HEK293 (cell line): ENCODE measurements around the gene NKG7.
"Not testable (repeated sequence)": the region's sequence is repeated elsewhere in the genome, so short reads cannot be mapped to it uniquely, and the experiment has no call there.

Source experiments
- CTCF ChIA-PET: fragments of 350-600 bp; formaldehyde crosslinking; extraction: SDS; loops from one replicate; lab custom pipeline; 2021; ENCODE audit warnings: antibody characterized with exemption; lab: Yijun Ruan, JAX
- POLR2A ChIA-PET: fragments of 300-600 bp; formaldehyde crosslinking; extraction: SDS; loops from one replicate; lab custom pipeline; 2020; ENCODE audit warnings: antibody characterized with exemption, inconsistent platforms; lab: Yijun Ruan, JAX
- H3K27ac ChIP-seq: fragments of 200-500 bp; sonication (Bioruptor generic); 2 replicates; pipeline ENCODE4 v1.5.1; 2014; ENCODE audit warnings: low read depth, low read length, control low read depth, inconsistent platforms; ENCODE audit errors: extremely low read depth
- H3K36me3 ChIP-seq, 2 experiments: fragments of 200-500 bp in 1 of 2; sonication (Bioruptor generic) in 1 of 2; 1 replicate in 1 of 2; 2 replicates in 1 of 2; pipeline ENCODE4 v1.5.1; 2014 to 2017; ENCODE audit warnings: inconsistent platforms in 2 of 2, low read length in 2 of 2; ENCODE audit not compliant: control insufficient read depth in 2 of 2, insufficient read depth in 1 of 2
- H3K4me1 ChIP-seq: fragments of 200-500 bp; sonication (Bioruptor generic); 2 replicates; pipeline ENCODE4 v1.5.1; 2014; ENCODE audit warnings: mild to moderate bottlenecking, low read length, inconsistent platforms; ENCODE audit not compliant: control insufficient read depth, insufficient read depth
- H3K4me3 ChIP-seq: 2 replicates; pipeline ENCODE4 v1.5.1; 2011; ENCODE audit warnings: low read depth, mild to moderate bottlenecking, control low read depth, low read length, moderate library complexity
- H3K9me3 ChIP-seq: fragments of 200-500 bp; sonication (Bioruptor generic); 2 replicates; pipeline ENCODE4 v1.5.1; 2014; ENCODE audit warnings: low read depth, low read length, inconsistent platforms; ENCODE audit not compliant: control insufficient read depth, insufficient read depth
- HOXD13 ChIP-seq: sonication (generic); formaldehyde crosslinking; IDR thresholded peaks from 2 replicates; pipeline ENCODE4 v1.8.0; 2022; ENCODE audit warnings: missing genetic modification reagents, borderline replicate concordance
- WT1 ChIP-seq: fragments of 450-650 bp; formaldehyde crosslinking; IDR thresholded peaks from 2 replicates; pipeline ENCODE4 v1.5.1; 2016; ENCODE audit warnings: missing biosample characterization, missing genetic modification characterization
- ZNF114 ChIP-seq: fragments of 450-650 bp; formaldehyde crosslinking; IDR thresholded peaks from 2 replicates; pipeline ENCODE4 v1.5.0; 2017; ENCODE audit warnings: missing biosample characterization, missing genetic modification characterization
- ZNF23 ChIP-seq: fragments of 450-650 bp; formaldehyde crosslinking; IDR thresholded peaks from 2 replicates; pipeline ENCODE4 v1.5.1; 2016; ENCODE audit warnings: missing biosample characterization, missing genetic modification characterization, borderline replicate concordance
- ZNF302 ChIP-seq: fragments of 450-650 bp; formaldehyde crosslinking; IDR thresholded peaks from 2 replicates; pipeline ENCODE4 v1.5.1; 2016; ENCODE audit warnings: missing biosample characterization, missing genetic modification characterization, low read depth
- ZNF341 ChIP-seq: fragments of 450-650 bp; formaldehyde crosslinking; IDR thresholded peaks from 2 replicates; pipeline ENCODE4; 2016; ENCODE audit warnings: low read depth, missing biosample characterization, missing genetic modification characterization
- ZNF37A ChIP-seq: fragments of 450-650 bp; IDR thresholded peaks from 2 replicates; pipeline ENCODE4 v1.5.1; 2018; ENCODE audit warnings: missing biosample characterization, missing genetic modification characterization
- ZNF548 ChIP-seq: fragments of 450-650 bp; formaldehyde crosslinking; IDR thresholded peaks from 2 replicates; pipeline ENCODE4 v1.5.1; 2016; ENCODE audit warnings: missing biosample characterization, missing genetic modification characterization
- ZNF560 ChIP-seq: fragments of 450-650 bp; formaldehyde crosslinking; IDR thresholded peaks from 2 replicates; pipeline ENCODE4 v1.5.1; 2017; ENCODE audit warnings: missing biosample characterization, missing genetic modification characterization, borderline replicate concordance
- ZNF623 ChIP-seq: fragments of 450-650 bp; formaldehyde crosslinking; IDR thresholded peaks from 2 replicates; pipeline ENCODE4 v1.5.1; 2016; ENCODE audit warnings: missing biosample characterization, missing genetic modification characterization
- ZNF654 ChIP-seq: fragments of 450-650 bp; formaldehyde crosslinking; IDR thresholded peaks from 2 replicates; pipeline ENCODE4 v1.5.1; 2016; ENCODE audit warnings: low read depth, missing biosample characterization, missing genetic modification characterization
- ZNF660 ChIP-seq: fragments of 450-650 bp; IDR thresholded peaks from 2 replicates; pipeline ENCODE4 v1.5.1; 2018; ENCODE audit warnings: missing biosample characterization, mild to moderate bottlenecking, missing genetic modification characterization
- ZNF791 ChIP-seq: fragments of 450-650 bp; formaldehyde crosslinking; IDR thresholded peaks from 2 replicates; pipeline ENCODE4 v1.5.1; 2016; ENCODE audit warnings: missing biosample characterization, missing genetic modification characterization
- TF ChIP-seq, protein P1 (sequence below): fragments of 450-650 bp; formaldehyde crosslinking; IDR thresholded peaks from 2 replicates; pipeline ENCODE4 v1.5.1; 2016; ENCODE audit warnings: missing biosample characterization, missing genetic modification characterization

NKG7 gene

DNA sequence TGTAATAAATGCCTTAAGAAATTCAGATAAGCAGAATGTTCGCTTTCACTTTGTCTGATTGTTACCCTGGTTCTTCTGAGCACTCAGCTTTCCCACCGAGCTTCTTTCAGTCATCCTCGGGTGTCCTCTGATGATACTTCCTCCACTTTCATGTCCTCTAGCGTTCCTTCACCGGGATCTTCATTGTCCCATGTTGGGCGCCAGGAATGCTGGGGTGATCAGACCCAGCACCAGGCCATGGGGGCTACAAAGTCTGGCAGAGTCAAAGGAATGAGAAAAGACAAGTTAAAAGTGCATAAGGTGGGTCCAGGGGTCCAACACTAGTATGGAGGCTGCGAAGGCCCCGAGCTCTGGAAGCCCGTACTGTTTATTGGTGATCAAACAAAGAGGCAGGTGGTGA lies 29.7 kb upstream of the NKG7 start:
- TF ChIP-seq ZNF114 (tag by site-specific recombination) (no peak), ZNF37A (tag by site-specific recombination) (no peak), ZNF302 (tag by site-specific recombination) (no peak), ZNF560 (tag by site-specific recombination) (no peak), WT1 (no peak)
- H3K27ac ChIP-seq: no peak overlapping the region
- no peaks in the 10 kb centered on the region for H3K4me1 ChIP-seq
- no peak overlapping the region for H3K4me3 ChIP-seq
- ChIA-PET POLR2A (interaction anchor here (1.2 kb wide), 1 partner anchor 63 kb away, joined by 3 read pairs; no protein-coding TSS in a partner anchor), CTCF (interaction anchor here (1.1 kb wide), 1 partner anchor 255 kb away, joined by 3 read pairs; no protein-coding TSS in a partner anchor)
- no peaks in the 10 kb centered on the region for H3K9me3 ChIP-seq
- no peaks in the 10 kb centered on the region for H3K36me3 ChIP-seq

DNA sequence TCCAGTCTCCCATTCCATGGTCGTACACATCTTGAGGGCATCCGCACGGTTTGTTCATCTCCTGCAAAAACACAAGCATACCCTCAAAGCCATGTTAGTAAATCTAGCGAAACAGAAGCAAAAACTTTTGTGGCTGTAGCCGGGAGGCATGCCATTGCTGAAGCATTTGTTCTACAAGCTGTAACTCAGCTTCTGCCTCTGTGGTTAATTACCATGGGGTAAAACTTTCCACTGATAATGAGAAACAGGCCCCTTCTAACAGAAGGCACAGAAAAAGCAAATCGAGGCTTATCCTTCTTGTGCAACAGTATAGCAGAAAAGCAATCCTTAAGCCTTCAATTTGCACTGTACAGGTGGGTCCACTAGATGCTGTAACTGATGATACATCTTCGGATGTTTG lies 27.5 kb upstream of the NKG7 start:
- POLR2A ChIA-PET, H3K27ac ChIP-seq, H3K9me3 ChIP-seq, H3K4me1 ChIP-seq, H3K4me3 ChIP-seq, H3K36me3 ChIP-seq: not testable (repeated sequence)
- CTCF ChIA-PET: interaction anchor here (0.7 to 2.7 kb wide), 6 partner anchors 38 to 378 kb away, joined by 3 to 8 read pairs (median 4); no protein-coding TSS in a partner anchor

DNA sequence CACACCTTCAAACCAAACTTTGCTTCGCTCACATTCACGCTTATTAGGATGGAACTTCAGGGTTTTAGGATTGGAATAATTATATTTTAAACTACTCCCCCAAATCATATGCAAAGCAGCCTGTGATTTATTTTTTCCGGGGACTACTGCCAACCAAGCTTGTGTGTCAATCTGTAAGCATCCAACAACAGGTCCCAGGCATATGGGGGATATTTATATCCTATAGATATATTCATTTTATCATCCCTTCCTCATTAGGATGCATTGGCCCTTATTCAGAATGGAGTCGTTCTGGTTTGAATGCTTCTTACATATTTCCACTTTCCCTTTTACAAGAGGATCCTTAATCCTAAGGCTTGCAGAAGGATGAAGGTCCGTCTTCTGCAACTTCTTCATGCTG lies 26.8 kb upstream of the NKG7 start:
- ChIA-PET CTCF (interaction anchor here (0.6 to 2.9 kb wide), 14 partner anchors 9 to 378 kb away, joined by 3 to 15 read pairs (median 4); no protein-coding TSS in a partner anchor), POLR2A (interaction anchor here (0.6 kb wide), 1 partner anchor 60 kb away, joined by 3 read pairs; no protein-coding TSS in a partner anchor)
- Histone ChIP-seq H3K9me3 (no peaks in the 10 kb centered on the region), H3K4me3 (no peak overlapping the region), H3K4me1 (peaks cover 4% of the 10 kb centered on the region; the same call in 1 of the 2 replicates), H3K36me3 (no peaks in the 10 kb centered on the region), H3K27ac (no peak overlapping the region)
- TF ChIP-seq ZNF791 (no peak), ZNF548 (no peak), HOXD13 (no peak), ZNF23 (tag by site-specific recombination) (no peak), ZNF341 (no peak)
- TF ChIP-seq, protein P1, sequence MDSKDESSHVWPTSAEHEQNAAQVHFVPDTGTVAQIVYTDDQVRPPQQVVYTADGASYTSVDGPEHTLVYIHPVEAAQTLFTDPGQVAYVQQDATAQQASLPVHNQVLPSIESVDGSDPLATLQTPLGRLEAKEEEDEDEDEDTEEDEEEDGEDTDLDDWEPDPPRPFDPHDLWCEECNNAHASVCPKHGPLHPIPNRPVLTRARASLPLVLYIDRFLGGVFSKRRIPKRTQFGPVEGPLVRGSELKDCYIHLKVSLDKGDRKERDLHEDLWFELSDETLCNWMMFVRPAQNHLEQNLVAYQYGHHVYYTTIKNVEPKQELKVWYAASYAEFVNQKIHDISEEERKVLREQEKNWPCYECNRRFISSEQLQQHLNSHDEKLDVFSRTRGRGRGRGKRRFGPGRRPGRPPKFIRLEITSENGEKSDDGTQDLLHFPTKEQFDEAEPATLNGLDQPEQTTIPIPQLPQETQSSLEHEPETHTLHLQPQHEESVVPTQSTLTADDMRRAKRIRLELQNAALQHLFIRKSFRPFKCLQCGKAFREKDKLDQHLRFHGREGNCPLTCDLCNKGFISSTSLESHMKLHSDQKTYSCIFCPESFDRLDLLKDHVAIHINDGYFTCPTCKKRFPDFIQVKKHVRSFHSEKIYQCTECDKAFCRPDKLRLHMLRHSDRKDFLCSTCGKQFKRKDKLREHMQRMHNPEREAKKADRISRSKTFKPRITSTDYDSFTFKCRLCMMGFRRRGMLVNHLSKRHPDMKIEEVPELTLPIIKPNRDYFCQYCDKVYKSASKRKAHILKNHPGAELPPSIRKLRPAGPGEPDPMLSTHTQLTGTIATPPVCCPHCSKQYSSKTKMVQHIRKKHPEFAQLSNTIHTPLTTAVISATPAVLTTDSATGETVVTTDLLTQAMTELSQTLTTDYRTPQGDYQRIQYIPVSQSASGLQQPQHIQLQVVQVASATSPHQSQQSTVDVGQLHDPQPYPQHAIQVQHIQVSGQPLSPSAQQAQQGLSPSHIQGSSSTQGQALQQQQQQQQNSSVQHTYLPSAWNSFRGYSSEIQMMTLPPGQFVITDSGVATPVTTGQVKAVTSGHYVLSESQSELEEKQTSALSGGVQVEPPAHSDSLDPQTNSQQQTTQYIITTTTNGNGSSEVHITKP (tag by site-specific recombination): no peak

DNA sequence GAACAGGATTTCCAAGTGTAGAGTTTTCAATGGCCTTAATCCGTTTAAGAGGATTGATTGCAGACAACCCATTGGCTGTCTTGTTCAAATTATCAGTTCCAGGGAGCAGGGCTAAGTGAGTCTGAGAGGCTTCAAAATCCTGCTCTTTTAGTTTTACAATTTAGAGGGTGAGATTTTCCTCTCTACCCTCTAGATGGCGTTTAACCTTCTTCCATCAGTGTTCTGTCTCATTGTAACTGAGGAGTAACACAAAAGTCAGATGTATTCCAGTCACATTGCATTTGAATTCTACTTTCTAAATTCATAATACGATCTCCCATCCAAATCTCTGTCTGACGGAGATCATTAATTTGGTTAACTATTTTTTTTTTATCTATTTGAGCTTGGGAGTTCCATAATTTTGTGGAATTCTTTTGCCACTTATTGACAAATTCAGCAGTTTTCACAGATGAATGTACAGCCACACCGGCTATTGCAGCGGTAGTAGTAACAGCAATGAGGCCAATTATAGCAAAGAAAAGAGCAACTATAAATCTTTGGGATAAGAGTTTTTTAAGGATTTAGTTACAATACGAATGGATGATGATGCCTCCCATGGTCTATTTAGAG lies 25.7 kb upstream of the NKG7 start:
- H3K4me3 ChIP-seq: no peak overlapping the region
- no peaks in the 10 kb centered on the region for H3K9me3 ChIP-seq
- peak; percentile 20; the same call in 1 of the 2 replicates for TF ChIP-seq ZNF654 (tag by site-specific recombination)
- no peak for TF ChIP-seq ZNF623 (tag by site-specific recombination)
- TF ChIP-seq ZNF660 (tag by site-specific recombination): 0 out of 2 replicates have a peak, but pooled peaks have one; percentile 31
- no peaks in the 10 kb centered on the region for H3K36me3 ChIP-seq
- H3K4me1 ChIP-seq: peaks cover 4% of the 10 kb centered on the region; the same call in 1 of the 2 replicates
- H3K27ac ChIP-seq: no peak overlapping the region
- ChIA-PET POLR2A (no interaction called here), CTCF (interaction anchor here (0.6 to 4.5 kb wide), 19 partner anchors 9 to 380 kb away, joined by 3 to 22 read pairs (median 3); partner anchors contain the start of gene ZNF175)

DNA sequence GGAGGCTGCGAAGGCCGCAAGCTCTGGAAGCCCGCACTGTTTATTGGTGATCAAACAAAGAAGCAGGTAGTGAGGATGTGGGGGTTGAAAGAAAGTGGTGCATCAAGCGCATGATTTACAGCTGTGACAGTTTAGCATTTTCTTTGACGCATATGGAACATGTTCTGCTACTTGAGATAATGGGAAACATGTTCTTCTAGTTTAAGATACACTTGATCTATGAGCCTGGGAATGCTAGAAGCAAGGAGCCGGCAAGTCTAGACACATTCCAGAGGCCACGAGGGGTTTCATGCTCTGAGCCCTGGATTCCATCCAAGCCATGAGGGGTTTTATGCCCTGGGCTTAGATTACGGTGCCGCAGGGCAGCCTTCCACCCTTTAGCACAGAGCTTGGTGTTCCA lies 25.0 kb upstream of the NKG7 start:
- CTCF ChIA-PET: interaction anchor here (0.6 to 4.5 kb wide), 12 partner anchors 10 to 380 kb away, joined by 3 to 22 read pairs (median 4); partner anchors contain the start of genes VSIG10L and ZNF175
- H3K27ac ChIP-seq, POLR2A ChIA-PET, H3K36me3 ChIP-seq, H3K9me3 ChIP-seq, H3K4me1 ChIP-seq, H3K4me3 ChIP-seq: not testable (repeated sequence)
